Suprapubic skin (tissue), 4 donors: ENCODE measurements around the gene SMAD1. TPM values are rescaled to one million over a fixed set of nuclear protein-coding genes. Genes with fewer than 3 reads are reported as not detected.
"Not testable (repeated sequence)": the region's sequence is repeated elsewhere in the genome, so short reads cannot be mapped to it uniquely, and the experiment has no call there.

Source experiments
- DNase-seq, 2 donors: peaks; one replicate each; pipeline ENCODE4 v3.0.0-alpha.2; 2019; ENCODE audit warnings: low spot score in 2 of 2
- H3K27ac ChIP-seq: fragments of 200-600 bp; sonication (generic); one replicate; pipeline ENCODE4 v1.5.1; 2019
- H3K27me3 ChIP-seq: fragments of 200-600 bp; sonication (generic); one replicate; pipeline ENCODE4 v1.5.1; 2019
- H3K36me3 ChIP-seq: fragments of 200-600 bp; sonication (generic); one replicate; pipeline ENCODE4 v1.5.1; 2019
- H3K4me1 ChIP-seq: fragments of 200-600 bp; sonication (generic); one replicate; pipeline ENCODE4 v1.5.1; 2019
- H3K4me3 ChIP-seq: fragments of 200-600 bp; sonication (generic); one replicate; pipeline ENCODE4 v1.5.1; 2019; ENCODE audit warnings: mild to moderate bottlenecking
- H3K9me3 ChIP-seq: fragments of 200-600 bp; sonication (generic); one replicate; pipeline ENCODE4 v1.5.1; 2019
- EP300 ChIP-seq: sonication (generic); formaldehyde crosslinking; IDR thresholded peaks from one replicate; pipeline ENCODE4 v1.6.1; 2017; ENCODE audit warnings: antibody characterized with exemption
- POLR2A ChIP-seq, 2 donors: fragments of 450-650 bp; IDR thresholded peaks; one replicate each; pipeline ENCODE4 v1.6.1; 2017; ENCODE audit warnings: antibody characterized with exemption in 2 of 2, mild to moderate bottlenecking in 2 of 2, moderate library complexity in 2 of 2
- POLR2AphosphoS5 ChIP-seq, 3 donors: sonication (generic); formaldehyde crosslinking; IDR thresholded peaks; one replicate each; pipeline ENCODE4 v1.6.1; 2017; ENCODE audit warnings: antibody characterized with exemption in 3 of 3
- WGBS: methylation state at CpG from one replicate; pipeline ENCODE4 v1.1.5; 2018; 5-methylcytosine and 5-hydroxymethylcytosine counted together
- total RNA-seq, 4 donors: library from RNA; depleted of rRNA; stranded (reverse); fragments of >200 nt; gene quantifications; one replicate each; pipeline ENCODE4 v1.1.0, GENCODE V29; 2016
- TF ChIP-seq, protein P1 (sequence below), 2 donors: fragments of 200-600 bp in 1 of 2; fragments of 450-650 bp in 1 of 2; sonication (generic) in 1 of 2; IDR thresholded peaks; one replicate each; pipeline ENCODE4 v1.5.1; 2016 to 2019; ENCODE audit warnings: antibody characterized with exemption in 2 of 2, mild to moderate bottlenecking in 1 of 2, moderate library complexity in 1 of 2

The SMAD1 gene
- total RNA-seq, 4 donors from 2014 or later, result 38.0 to 61.7 (median 55.9) TPM

DNA sequence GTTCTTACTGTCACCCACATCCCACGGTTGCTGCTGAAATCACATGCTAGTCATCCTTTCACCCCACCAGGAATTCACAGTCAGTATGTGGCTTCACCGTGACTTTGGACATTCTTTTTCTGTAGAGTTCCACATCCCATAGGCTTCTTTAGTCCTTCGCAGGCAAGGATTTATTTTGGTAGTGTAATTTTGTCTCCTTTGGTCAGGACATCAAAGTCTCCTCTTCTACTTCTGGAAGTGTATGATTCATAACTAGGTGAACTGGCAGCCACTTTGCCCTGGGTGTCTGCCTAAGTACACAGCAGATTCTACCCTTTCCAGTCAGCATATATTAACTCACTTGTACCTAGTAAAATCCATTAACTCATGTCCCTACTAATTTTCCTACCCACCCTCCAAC, 99.3 kb downstream of the SMAD1 start:
- TF ChIP-seq, protein P1, sequence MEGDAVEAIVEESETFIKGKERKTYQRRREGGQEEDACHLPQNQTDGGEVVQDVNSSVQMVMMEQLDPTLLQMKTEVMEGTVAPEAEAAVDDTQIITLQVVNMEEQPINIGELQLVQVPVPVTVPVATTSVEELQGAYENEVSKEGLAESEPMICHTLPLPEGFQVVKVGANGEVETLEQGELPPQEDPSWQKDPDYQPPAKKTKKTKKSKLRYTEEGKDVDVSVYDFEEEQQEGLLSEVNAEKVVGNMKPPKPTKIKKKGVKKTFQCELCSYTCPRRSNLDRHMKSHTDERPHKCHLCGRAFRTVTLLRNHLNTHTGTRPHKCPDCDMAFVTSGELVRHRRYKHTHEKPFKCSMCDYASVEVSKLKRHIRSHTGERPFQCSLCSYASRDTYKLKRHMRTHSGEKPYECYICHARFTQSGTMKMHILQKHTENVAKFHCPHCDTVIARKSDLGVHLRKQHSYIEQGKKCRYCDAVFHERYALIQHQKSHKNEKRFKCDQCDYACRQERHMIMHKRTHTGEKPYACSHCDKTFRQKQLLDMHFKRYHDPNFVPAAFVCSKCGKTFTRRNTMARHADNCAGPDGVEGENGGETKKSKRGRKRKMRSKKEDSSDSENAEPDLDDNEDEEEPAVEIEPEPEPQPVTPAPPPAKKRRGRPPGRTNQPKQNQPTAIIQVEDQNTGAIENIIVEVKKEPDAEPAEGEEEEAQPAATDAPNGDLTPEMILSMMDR (IDR thresholded peaks at IDR 0.05), result no peak
- no peak for TF ChIP-seq POLR2AphosphoS5 (IDR thresholded peaks at IDR 0.05)
- TF ChIP-seq EP300, result no peak
- TF ChIP-seq POLR2A (IDR thresholded peaks at IDR 0.05), result no peak
- Histone ChIP-seq H3K27ac (no peak overlapping the region), H3K9me3 (no peaks in the 10 kb centered on the region), H3K27me3 (no peaks in the 10 kb centered on the region), H3K4me3 (no peak overlapping the region), H3K4me1 (no peaks in the 10 kb centered on the region), H3K36me3 (no peaks in the 10 kb centered on the region)
- 62% methylated on average over 3 of the region's 3 CpGs for WGBS
- DNase-seq, result no peak

DNA sequence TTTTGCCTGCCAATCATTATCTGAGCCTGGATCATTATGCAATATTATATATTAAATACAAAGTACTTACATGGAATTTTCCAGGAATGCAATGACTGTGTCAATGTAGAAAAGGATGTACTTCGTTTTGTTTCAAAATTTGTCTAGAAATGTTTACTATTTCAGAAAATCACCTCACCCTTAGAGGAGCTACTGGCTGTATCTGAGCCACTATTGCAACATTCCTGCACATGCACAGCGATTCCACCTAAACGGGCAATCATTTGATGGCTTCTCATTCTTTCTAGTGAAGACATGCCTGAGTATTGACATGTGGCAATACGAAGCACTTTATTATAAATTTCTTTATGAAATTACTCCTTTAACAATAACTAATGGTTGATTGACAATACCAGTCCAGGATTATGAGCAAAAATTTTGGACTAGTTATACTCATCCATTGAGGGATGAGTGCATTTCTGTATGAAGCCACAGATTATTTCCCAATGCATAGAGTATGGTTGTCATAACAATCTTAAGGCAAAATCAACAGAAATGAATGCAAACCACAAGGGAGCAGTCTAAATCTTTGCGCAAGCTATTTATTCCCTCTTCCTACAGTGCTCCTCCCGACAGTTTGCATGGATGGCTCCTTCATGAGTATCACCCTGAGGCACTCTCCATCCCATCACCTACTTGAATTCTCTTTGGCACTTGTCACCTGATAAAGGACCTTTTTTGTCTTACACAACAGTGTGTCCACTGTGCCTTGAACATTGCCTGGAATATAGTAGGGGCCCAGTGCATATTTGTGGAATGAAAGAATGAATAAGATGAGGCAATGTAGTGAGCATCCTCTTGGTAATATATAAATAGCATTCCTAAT, 101.8 kb downstream of the SMAD1 start:
- Histone ChIP-seq H3K4me1 (no peaks in the 10 kb centered on the region), H3K9me3 (no peaks in the 10 kb centered on the region), H3K4me3 (no peak overlapping the region), H3K36me3 (no peaks in the 10 kb centered on the region), H3K27me3 (no peaks in the 10 kb centered on the region), H3K27ac (no peak overlapping the region)
- 69% methylated on average over 6 of the region's 6 CpGs for WGBS
- TF ChIP-seq POLR2A (IDR thresholded peaks at IDR 0.05) (no peak), EP300 (no peak), POLR2AphosphoS5 (IDR thresholded peaks at IDR 0.05) (no peak)
- TF ChIP-seq, protein P1 (IDR thresholded peaks at IDR 0.05), result no peak
- DNase-seq, result no peak

DNA sequence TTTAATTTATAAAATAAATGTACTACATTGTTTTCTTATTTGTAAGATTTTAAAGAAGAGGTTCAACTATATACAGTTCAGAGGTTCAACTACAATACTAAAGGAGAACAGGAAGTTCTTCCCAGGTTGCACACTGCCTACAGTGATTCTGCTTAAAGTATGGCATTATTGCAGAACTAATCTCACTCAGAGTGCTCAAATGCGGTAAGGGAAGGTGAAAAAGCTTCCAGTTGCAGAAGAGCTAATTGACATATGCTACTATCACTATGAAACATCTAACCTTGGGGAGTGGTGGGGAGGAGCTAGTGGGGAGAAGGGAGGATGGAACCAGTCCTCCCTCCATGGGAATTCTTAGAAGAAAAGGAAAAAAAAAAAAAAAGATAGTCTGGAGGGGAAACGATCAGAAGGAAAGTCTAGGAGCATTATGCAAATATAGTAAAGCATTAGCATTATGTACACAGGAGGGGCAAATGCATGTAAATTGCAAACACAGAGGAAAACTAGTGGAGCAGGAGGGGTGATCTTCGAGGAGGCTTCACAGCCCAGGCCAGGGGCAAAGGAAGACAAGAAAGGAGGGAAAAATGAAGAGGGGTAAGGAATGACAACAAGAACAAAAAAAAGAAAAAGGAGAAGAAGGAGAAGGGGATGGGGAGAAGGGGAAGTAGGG, 105.6 kb downstream of the SMAD1 start:
- Histone ChIP-seq H3K27me3 (no peaks in the 10 kb centered on the region), H3K36me3 (no peaks in the 10 kb centered on the region), H3K9me3 (no peaks in the 10 kb centered on the region), H3K4me3 (no peak overlapping the region), H3K27ac (no peak overlapping the region), H3K4me1 (no peaks in the 10 kb centered on the region)
- DNase-seq, result no peak
- TF ChIP-seq POLR2A (IDR thresholded peaks at IDR 0.05), result no peak
- no peak for TF ChIP-seq EP300
- TF ChIP-seq, protein P1 (IDR thresholded peaks at IDR 0.05), result no peak
- no peak for TF ChIP-seq POLR2AphosphoS5 (IDR thresholded peaks at IDR 0.05)
- 58% methylated on average over 3 of the region's 3 CpGs for WGBS

DNA sequence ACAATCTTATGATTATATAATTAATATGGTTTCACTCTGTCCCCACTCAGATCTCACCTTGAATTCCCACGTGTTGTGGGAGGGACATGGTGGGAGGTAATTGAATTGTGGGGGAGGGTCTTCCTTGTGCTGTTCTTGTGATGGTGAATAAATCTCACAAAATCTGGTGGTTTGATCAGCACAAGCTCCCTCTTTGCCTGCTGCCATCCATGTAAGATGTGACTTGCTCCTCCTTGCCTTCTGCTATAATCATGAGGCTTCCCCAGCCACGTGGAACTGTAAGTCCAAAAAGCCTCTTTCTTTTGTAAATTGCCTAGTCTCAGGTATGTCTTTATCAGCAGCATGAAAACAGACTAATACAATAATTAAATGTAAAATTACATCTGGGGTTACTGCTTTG, 107.7 kb downstream of the SMAD1 start:
- not testable (repeated sequence) for H3K4me3 ChIP-seq, DNase-seq, H3K4me1 ChIP-seq, H3K9me3 ChIP-seq, H3K27ac ChIP-seq, H3K27me3 ChIP-seq, H3K36me3 ChIP-seq
- 79% methylated on average over 2 of the region's 2 CpGs for WGBS

DNA sequence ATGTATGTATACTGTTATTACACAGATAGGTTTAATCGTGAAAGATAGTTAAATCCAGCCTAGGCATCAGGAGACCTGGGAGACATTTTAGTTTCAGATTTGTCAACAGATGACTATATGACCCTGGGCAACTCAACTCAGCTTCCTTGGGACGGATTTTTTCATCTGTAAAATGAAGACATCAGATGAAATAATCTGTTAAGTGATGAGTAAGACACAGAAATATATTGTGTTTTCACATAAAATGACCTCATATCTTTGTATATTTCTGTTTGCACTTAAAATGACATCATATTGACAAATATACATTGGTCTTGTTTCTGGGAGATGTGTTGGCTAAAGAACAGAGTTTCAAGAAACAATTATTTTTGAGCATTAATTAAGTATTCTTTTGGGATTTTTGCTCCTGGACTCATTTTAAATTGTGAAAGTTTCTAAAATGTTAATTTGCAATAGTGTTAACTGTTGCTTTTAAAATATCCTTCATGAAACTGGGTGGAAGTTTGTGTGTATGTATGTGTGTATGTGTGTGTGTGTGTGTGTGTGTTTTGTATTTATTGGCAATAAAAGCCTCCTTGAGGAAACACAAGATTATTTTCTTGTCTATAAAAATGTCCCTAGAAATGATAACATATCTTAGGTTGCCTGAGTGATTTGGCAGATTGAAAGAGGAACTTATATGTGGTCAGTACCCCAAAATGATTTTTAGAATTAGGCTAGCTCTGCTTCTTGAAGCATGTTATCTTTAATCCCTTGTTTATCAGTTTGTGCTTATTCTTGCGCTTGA, 108.5 kb downstream of the SMAD1 start:
- Histone ChIP-seq H3K36me3 (no peaks in the 10 kb centered on the region), H3K27me3 (no peaks in the 10 kb centered on the region), H3K4me3 (no peak overlapping the region), H3K27ac (no peak overlapping the region), H3K9me3 (no peaks in the 10 kb centered on the region), H3K4me1 (no peaks in the 10 kb centered on the region)
- 74% methylated on average over 3 of the region's 3 CpGs for WGBS
- DNase-seq, result no peak
- TF ChIP-seq, protein P1 (IDR thresholded peaks at IDR 0.05), result no peak
- no peak for TF ChIP-seq EP300
- no peak for TF ChIP-seq POLR2A (IDR thresholded peaks at IDR 0.05)
- TF ChIP-seq POLR2AphosphoS5 (IDR thresholded peaks at IDR 0.05), result no peak
